ENCODE results near the gene C9orf50.
"Not testable (repeated sequence)": the region's sequence is repeated elsewhere in the genome, so short reads cannot be mapped to it uniquely, and the experiment has no call there.

Gene C9orf50

GRCh38 chr9:129620669-129621295 is at the start of gene C9orf50:
C9orf50 (minus strand) TSS chr9:129621101; CDS start chr9:129620574, 527 bp downstream.
- DNase-seq, result no peak

- DNase-seq, result no peak
These were observed 49.0 kb upstream of the C9orf50 start for GRCh38 chr9:129669946-129670345.

GRCh38 chr9:129669141-129669718 is 48.3 kb upstream of the C9orf50 start:
- no peak for DNase-seq

- no peak for DNase-seq
These were observed 46.9 kb upstream of the C9orf50 start for GRCh38 chr9:129667850-129668249.

- DNase-seq, result no peak
These were observed 46.5 kb upstream of the C9orf50 start for GRCh38 chr9:129667378-129667777.

GRCh38 chr9:129666575-129666974 is 45.7 kb upstream of the C9orf50 start:
- DNase-seq, result no peak

GRCh38 chr9:129665814-129666520 is 45.1 kb upstream of the C9orf50 start:
- DNase-seq, result no peak

- DNase-seq, result peak; percentile 82
These were observed 44.5 kb upstream of the C9orf50 start, which contains the start of gene PRRX2 for GRCh38 chr9:129665389-129665775. PRRX2 (plus strand) TSS chr9:129665647; CDS start chr9:129665868, 221 bp downstream.

- DNase-seq, result no peak
These were observed 44.0 kb upstream of the C9orf50 start for GRCh38 chr9:129664746-129665388.

GRCh38 chr9:129662239-129662638 is 41.3 kb upstream of the C9orf50 start:
- DNase-seq, result not testable (repeated sequence)

GRCh38 chr9:129661029-129661428 is 40.1 kb upstream of the C9orf50 start:
- no peak for DNase-seq

GRCh38 chr9:129656795-129657390 is 36.0 kb upstream of the C9orf50 start:
- DNase-seq, result no peak

GRCh38 chr9:129655696-129656095 is 34.8 kb upstream of the C9orf50 start:
- DNase-seq, result no peak

- DNase-seq, result no peak
These were observed 34.3 kb upstream of the C9orf50 start for GRCh38 chr9:129655154-129655553.

GRCh38 chr9:129654554-129655040 is 33.7 kb upstream of the C9orf50 start:
- no peak for DNase-seq

- DNase-seq, result no peak
These were observed 33.1 kb upstream of the C9orf50 start for GRCh38 chr9:129653823-129654553.

- DNase-seq, result peak; percentile 13
These were observed 29.9 kb upstream of the C9orf50 start for GRCh38 chr9:129650680-129651235.

- DNase-seq, result peak; percentile 35
These were observed 29.1 kb upstream of the C9orf50 start for GRCh38 chr9:129649726-129650679.

- DNase-seq, result no peak
These were observed 27.8 kb upstream of the C9orf50 start for GRCh38 chr9:129648764-129649115.

GRCh38 chr9:129648092-129648763 is 27.3 kb upstream of the C9orf50 start:
- DNase-seq, result peak; percentile 34
